HCT116 (cell line): ENCODE results near the gene ARL14.

ENCODE experiments used
- CTCF ChIP-seq, 3 experiments: fragments of 200-600 bp in 1 of 3; sonication (generic) in 1 of 3; IDR thresholded peaks in 2 of 3; conservative IDR thresholded peaks in 1 of 3; 2 replicates each; pipeline ENCODE4 v1.5.1; 2012 to 2017; ENCODE audit warnings: low read depth in 2 of 3, low read length in 2 of 3, antibody characterized with exemption in 1 of 3, borderline replicate concordance in 1 of 3, control low read depth in 1 of 3, mild to moderate bottlenecking in 1 of 3, mixed read lengths in 1 of 3, mixed run types in 1 of 3, moderate library complexity in 1 of 3; ENCODE audit not compliant: insufficient read depth in 1 of 3
- EZH2 ChIP-seq: fragments of 200-600 bp; sonication (generic); IDR thresholded peaks from 2 replicates; pipeline ENCODE4 v1.6.1; 2017; ENCODE audit warnings: antibody characterized with exemption, mixed run types
- JUND ChIP-seq: IDR thresholded peaks from 2 replicates; pipeline ENCODE4 v1.6.1; 2012
- POLR2A ChIP-seq: IDR thresholded peaks from 2 replicates; pipeline ENCODE4 v1.7.0; 2011; ENCODE audit warnings: borderline replicate concordance; ENCODE audit not compliant: insufficient read depth, insufficient read length; ENCODE audit errors: extremely low read depth
- RAD21 ChIP-seq: IDR thresholded peaks from 2 replicates; pipeline ENCODE4 v1.6.1; 2012; ENCODE audit warnings: low read depth, mild to moderate bottlenecking
- SIN3A ChIP-seq: IDR thresholded peaks from 2 replicates; pipeline ENCODE4 v1.6.1; 2012; ENCODE audit warnings: low read depth
- SP1 ChIP-seq: IDR thresholded peaks from 2 replicates; pipeline ENCODE4 v1.6.1; 2012; ENCODE audit warnings: low read depth

DNA sequence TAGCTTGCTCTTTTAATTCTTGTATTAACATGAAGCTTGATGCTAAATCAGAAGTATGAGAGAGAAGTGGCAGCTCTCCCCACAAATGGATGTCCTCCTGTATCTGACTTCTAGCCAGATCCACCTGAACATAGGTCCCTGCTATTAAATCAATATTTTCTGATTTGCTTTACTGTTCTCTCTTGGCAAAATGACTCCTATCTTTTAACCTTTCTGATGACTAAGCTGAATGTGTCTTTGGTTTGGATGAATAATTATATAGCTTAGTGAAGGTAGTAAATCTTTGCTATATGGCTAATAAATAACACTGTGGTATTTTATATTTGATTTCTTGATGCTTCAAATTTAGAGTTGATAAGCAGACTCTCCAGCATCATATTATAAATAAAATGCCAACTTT, 28.3 kb upstream of the ARL14 start:
- TF ChIP-seq CTCF (IDR thresholded peaks at IDR 0.05 in 2 of 3, conservative IDR thresholded peaks at IDR 0.05 in 1 of 3; ENCODE audit: borderline replicate concordance in 1 of 3, insufficient read depth in 1 of 3, low read depth in 2 of 3, low read length in 2 of 3), result no peak
- no peak for TF ChIP-seq RAD21
- TF ChIP-seq POLR2A, result no peak
- TF ChIP-seq SP1, result no peak
- no peak for TF ChIP-seq EZH2
- TF ChIP-seq SIN3A, result no peak
- no peak for TF ChIP-seq JUND
